ENCODE data around the gene EIF4A3. TPM values are rescaled to one million over a fixed set of nuclear protein-coding genes. Genes with fewer than 3 reads are reported as not detected.

The EIF4A3 gene
- total RNA-seq, 1 donor from 2014 or later, result 104 TPM

DNA sequence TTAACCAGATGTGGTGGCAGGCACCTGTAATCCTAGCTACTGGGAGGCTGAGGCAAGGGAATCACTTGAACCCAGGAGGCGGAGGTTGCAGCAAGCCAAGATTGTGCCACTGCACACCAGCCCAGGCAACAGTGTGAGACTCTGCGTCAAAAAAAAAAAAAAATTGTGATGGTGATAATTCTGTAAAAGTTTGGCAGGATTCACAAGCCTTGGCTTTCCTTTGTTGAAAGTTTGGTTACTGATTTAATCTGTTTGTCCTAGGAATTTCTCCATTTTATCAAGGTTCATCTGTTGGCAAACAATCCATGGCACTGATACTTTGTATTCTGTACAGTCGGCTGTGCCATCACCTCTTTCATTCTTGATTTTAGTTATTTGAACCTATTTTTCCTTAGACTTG is 15.9 kb downstream of the EIF4A3 start:
- no peak for DNase-seq (ENCODE audit: extremely low spot score, unreplicated experiment)
- Mint-ChIP-seq H3K9me3 (no peaks in the 10 kb centered on the region), H3K4me1 (ENCODE audit: unreplicated experiment) (peaks cover 5% of the 10 kb centered on the region), H3K36me3 (peaks cover 10% of the 10 kb centered on the region), H3K27me3 (no peaks in the 10 kb centered on the region), H3K4me3 (no peak overlapping the region), H3K27ac (no peak overlapping the region)
- TF ChIP-seq CTCF (conservative IDR thresholded peaks at IDR 0.05), result no peak

- Mint-ChIP-seq H3K36me3 (peaks cover 6% of the 10 kb centered on the region), H3K27me3 (no peaks in the 10 kb centered on the region), H3K4me1 (ENCODE audit: unreplicated experiment) (peaks cover 13% of the 10 kb centered on the region), H3K4me3 (no peak overlapping the region), H3K27ac (no peak overlapping the region), H3K9me3 (no peaks in the 10 kb centered on the region)
- TF ChIP-seq CTCF (conservative IDR thresholded peaks at IDR 0.05), result no peak
- no peak for DNase-seq (ENCODE audit: extremely low spot score, unreplicated experiment)
Measured at GRCh38 chr17:80129006-80129565, 17.8 kb downstream of the EIF4A3 start.

DNA sequence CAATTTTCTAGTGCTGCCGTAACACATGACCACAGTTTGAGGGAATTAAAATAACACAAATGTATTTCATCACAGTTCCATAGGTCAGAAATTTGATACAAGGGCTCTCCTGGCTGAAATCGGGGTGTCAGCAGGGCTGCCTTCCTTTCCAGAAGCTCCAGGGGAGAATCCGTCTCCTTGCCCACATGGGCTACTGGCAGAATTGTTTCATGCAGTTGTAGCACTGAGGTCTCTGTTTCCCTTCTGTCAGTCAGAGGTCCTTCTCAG is 20.5 kb downstream of the EIF4A3 start:
- DNase-seq (ENCODE audit: extremely low spot score, unreplicated experiment), result no peak
- H3K4me3 Mint-ChIP-seq, result no peak overlapping the region
- no peaks in the 10 kb centered on the region for H3K36me3 Mint-ChIP-seq
- no peaks in the 10 kb centered on the region for H3K9me3 Mint-ChIP-seq
- H3K27me3 Mint-ChIP-seq, result no peaks in the 10 kb centered on the region
- H3K4me1 Mint-ChIP-seq (ENCODE audit: unreplicated experiment), result peaks cover 16% of the 10 kb centered on the region
- no peak for TF ChIP-seq CTCF (conservative IDR thresholded peaks at IDR 0.05)
- H3K27ac Mint-ChIP-seq, result no peak overlapping the region

DNA sequence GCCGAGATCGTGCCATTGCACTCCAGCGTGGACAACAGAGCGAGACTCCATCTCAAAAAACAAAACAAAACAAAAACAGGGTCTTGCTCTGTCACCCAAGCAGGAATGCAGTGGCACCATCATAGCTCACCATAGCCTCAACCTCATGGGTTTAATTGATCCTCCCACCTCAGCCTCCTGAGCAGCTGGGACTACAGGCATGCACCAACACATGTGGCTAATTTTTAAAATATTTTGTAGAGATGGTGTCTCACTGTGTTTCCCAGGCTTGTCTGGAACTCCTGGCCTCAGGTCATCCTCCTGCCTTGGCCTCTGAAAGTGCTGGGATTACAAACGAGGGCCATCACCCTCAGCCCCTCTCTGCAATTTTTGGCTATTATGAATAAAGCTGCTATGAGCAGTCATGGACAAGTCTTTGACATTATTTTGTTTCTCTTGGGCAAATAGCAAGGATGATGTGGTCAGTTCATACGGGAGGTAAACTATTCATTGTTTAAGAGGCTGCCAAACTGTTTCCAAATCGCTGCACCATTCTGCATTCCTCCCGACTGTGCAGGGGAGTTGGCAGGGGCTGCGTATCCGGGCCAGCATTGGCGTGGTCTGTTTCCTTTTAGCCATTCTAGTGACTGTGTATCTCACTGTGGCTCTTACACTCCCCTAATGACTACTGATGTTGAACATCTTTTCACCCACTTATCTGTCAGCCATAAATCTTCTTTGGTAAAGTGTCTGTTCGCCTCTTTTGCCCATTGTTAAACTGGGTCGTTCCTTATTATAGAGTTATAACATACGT is 21.1 kb downstream of the EIF4A3 start:
- H3K4me3 Mint-ChIP-seq, result no peak overlapping the region
- H3K27ac Mint-ChIP-seq, result no peak overlapping the region

GRCh38 chr17:80124351-80124981 is 22.5 kb downstream of the EIF4A3 start:
- Mint-ChIP-seq H3K27me3 (no peaks in the 10 kb centered on the region), H3K4me1 (ENCODE audit: unreplicated experiment) (peaks cover 16% of the 10 kb centered on the region), H3K9me3 (no peaks in the 10 kb centered on the region), H3K27ac (peak overlapping the region; percentile 80), H3K4me3 (peak overlapping the region; percentile 47), H3K36me3 (no peaks in the 10 kb centered on the region)
- peak; percentile 71 for TF ChIP-seq CTCF (conservative IDR thresholded peaks at IDR 0.05)
- DNase-seq (ENCODE audit: extremely low spot score, unreplicated experiment), result no peak

More for the DNA sequence above, 21.1 kb downstream of the EIF4A3 start:
- Mint-ChIP-seq H3K9me3 (no peaks in the 10 kb centered on the region), H3K27me3 (no peaks in the 10 kb centered on the region), H3K4me1 (ENCODE audit: unreplicated experiment) (peaks cover 16% of the 10 kb centered on the region), H3K36me3 (no peaks in the 10 kb centered on the region)
- no peak for TF ChIP-seq CTCF (conservative IDR thresholded peaks at IDR 0.05)
- no peak for DNase-seq (ENCODE audit: extremely low spot score, unreplicated experiment)
